A549 (cell line): Measurements from ENCODE around the gene SRGAP3. TPM values are rescaled to one million over a fixed set of nuclear protein-coding genes. Genes with fewer than 3 reads are reported as not detected.

ENCODE experiments used
- ATAC-seq, 2 experiments: fragments of 200-7000 bp in 1 of 2; fragments of >200 bp in 1 of 2; cut with Nextera tagmentation in 1 of 2; cut with Tn5 transposase in 1 of 2; 3 replicates each; pipeline versions ENCODE4 v1.8.0 to v1.9.1; 2018 to 2020; ENCODE audit warnings: mild to moderate bottlenecking in 1 of 2, moderate library complexity in 1 of 2
- CTCF ChIA-PET: fragments of 300-600 bp; sonication (Branson Sonifier 250); formaldehyde crosslinking; extraction: SDS; loops from one replicate; lab custom pipeline; 2021; ENCODE audit warnings: antibody characterized with exemption, inconsistent platforms; lab: Yijun Ruan, JAX
- POLR2A ChIA-PET: fragments of 350-600 bp; formaldehyde crosslinking; extraction: SDS; loops from one replicate; lab custom pipeline; 2021; ENCODE audit warnings: antibody characterized with exemption, inconsistent platforms; lab: Yijun Ruan, JAX
- DNase-seq, 2 experiments: peaks; one replicate each; pipeline versions ENCODE4 v3.0.0 to v3.0.0-alpha.2; 2011 to 2016; ENCODE audit warnings: low read depth in 1 of 2, low spot score in 1 of 2
- FAIRE-seq: peaks from 2 replicates; lab custom pipeline; 2011; peaks lifted over from hg19 to GRCh38; lab: Jason Lieb, UNC
- H3K27ac ChIP-seq, 2 experiments: fragments of >200 bp; sonication (Bioruptor Twin); formaldehyde crosslinking; 3 replicates each; pipeline ENCODE4 v1.5.1; 2016 to 2017
- H3K4me1 ChIP-seq: fragments of >200 bp; sonication (Bioruptor Twin); formaldehyde crosslinking; 3 replicates; pipeline ENCODE4 v1.6.1; 2016
- H3K4me2 ChIP-seq: fragments of >200 bp; sonication (Bioruptor Twin); formaldehyde crosslinking; 3 replicates; pipeline ENCODE4 v1.6.1; 2016
- H3K4me3 ChIP-seq: fragments of >200 bp; sonication (Bioruptor Twin); formaldehyde crosslinking; 3 replicates; pipeline ENCODE4 v1.5.1; 2016
- H3K9me3 ChIP-seq: fragments of >200 bp; sonication (Bioruptor Twin); formaldehyde crosslinking; 3 replicates; pipeline ENCODE4 v1.6.1; 2016
- CBX2 ChIP-seq: fragments of 200-600 bp; sonication (generic); IDR thresholded peaks from 2 replicates; pipeline ENCODE4 v1.6.1; 2016; ENCODE audit warnings: low read depth, mild to moderate bottlenecking, borderline replicate concordance
- CBX8 ChIP-seq: fragments of 200-600 bp; sonication (generic); IDR thresholded peaks from 2 replicates; pipeline ENCODE4 v1.6.1; 2016
- ESRRA ChIP-seq: fragments of 150-350 bp; IDR thresholded peaks from 2 replicates; pipeline ENCODE4 v1.6.1; 2014; ENCODE audit warnings: mild to moderate bottlenecking, low read length, borderline replicate concordance
- FOSL2 ChIP-seq, 2 experiments: fragments of 450-650 bp in 1 of 2; fragments of >200 bp in 1 of 2; sonication (Bioruptor Twin) in 1 of 2; formaldehyde crosslinking; IDR thresholded peaks; 2 replicates each; pipeline versions ENCODE4 v1.5.0 to v1.6.1; 2016 to 2020; ENCODE audit warnings: mild to moderate bottlenecking in 1 of 2, moderate library complexity in 1 of 2
- FOXS1 ChIP-seq: fragments of 250-450 bp; sonication (Bioruptor Pico); IDR thresholded peaks from 2 replicates; pipeline ENCODE4 v1.5.0; 2020; ENCODE audit warnings: mild to moderate bottlenecking, moderate library complexity
- GATA3 ChIP-seq: IDR thresholded peaks from 2 replicates; pipeline ENCODE4 v1.6.1; 2012; ENCODE audit warnings: borderline replicate concordance
- HDAC2 ChIP-seq: fragments of 200-600 bp; sonication (generic); IDR thresholded peaks from 2 replicates; pipeline ENCODE4 v1.6.1; 2016
- PHF8 ChIP-seq: fragments of 200-600 bp; sonication (generic); IDR thresholded peaks from 2 replicates; pipeline ENCODE4 v1.6.1; 2016; ENCODE audit warnings: low read depth, mild to moderate bottlenecking, antibody characterized with exemption, moderate library complexity, borderline replicate concordance
- SREBF2 ChIP-seq: fragments of 450-650 bp; IDR thresholded peaks from 2 replicates; pipeline ENCODE4 v1.6.1; 2014; ENCODE audit warnings: mild to moderate bottlenecking, moderate library complexity
- TP53 ChIP-seq: fragments of 250-450 bp; sonication (Bioruptor Pico); IDR thresholded peaks from 2 replicates; pipeline ENCODE4 v1.5.0; 2021; ENCODE audit warnings: mild to moderate bottlenecking, moderate library complexity
- ZSCAN20 ChIP-seq: fragments of 250-450 bp; sonication (Bioruptor Pico); IDR thresholded peaks from 2 replicates; pipeline ENCODE4 v1.8.0; 2022; ENCODE audit warnings: mild to moderate bottlenecking, moderate library complexity
- WGBS: methylation state at CpG from one replicate; pipeline ENCODE4 v1.1.6; 2017; ENCODE audit errors: missing lambda C conversion rate; 5-methylcytosine and 5-hydroxymethylcytosine counted together
- polyA plus RNA-seq, 4 experiments: library from polyadenylated mRNA; depleted of rRNA in 3 of 4; stranded (reverse); fragments of >200 nt; fragmentation: RNase III in 1 of 4; extraction: RNeasy Plus Mini Kit Qiagen cat#74134 plus additional on column Dnase treatment in 1 of 4; gene quantifications; 2 replicates in 3 of 4; 3 replicates in 1 of 4; pipeline ENCODE4 v1.2.3, GENCODE V29; 2011 to 2017
- TF ChIP-seq, protein P1 (sequence below): fragments of 250-450 bp; sonication (Bioruptor Pico); IDR thresholded peaks from 2 replicates; pipeline ENCODE4 v1.5.0; 2020; ENCODE audit warnings: low read depth, mild to moderate bottlenecking, moderate library complexity
- TF ChIP-seq, protein P2 (sequence below): fragments of 200-600 bp; sonication (generic); IDR thresholded peaks from 2 replicates; pipeline ENCODE4 v1.6.1; 2016; ENCODE audit warnings: antibody characterized with exemption, mild to moderate bottlenecking, moderate library complexity
- TF ChIP-seq, protein P3 (sequence below): IDR thresholded peaks from 2 replicates; pipeline ENCODE4 v1.6.1; 2012
- TF ChIP-seq, protein P4 (sequence below): IDR thresholded peaks from 2 replicates; pipeline ENCODE4 v1.6.1; 2012
- TF ChIP-seq, protein P5 (sequence below): fragments of 250-450 bp; sonication (Bioruptor Pico); IDR thresholded peaks from 2 replicates; pipeline ENCODE4 v1.5.0; 2021; ENCODE audit warnings: mild to moderate bottlenecking, moderate library complexity, borderline replicate concordance

SRGAP3 gene
- polyA plus RNA-seq, 2 of the 4 experiments (the other 2 are of a cell fraction), result 1.6 to 2.5 TPM

DNA sequence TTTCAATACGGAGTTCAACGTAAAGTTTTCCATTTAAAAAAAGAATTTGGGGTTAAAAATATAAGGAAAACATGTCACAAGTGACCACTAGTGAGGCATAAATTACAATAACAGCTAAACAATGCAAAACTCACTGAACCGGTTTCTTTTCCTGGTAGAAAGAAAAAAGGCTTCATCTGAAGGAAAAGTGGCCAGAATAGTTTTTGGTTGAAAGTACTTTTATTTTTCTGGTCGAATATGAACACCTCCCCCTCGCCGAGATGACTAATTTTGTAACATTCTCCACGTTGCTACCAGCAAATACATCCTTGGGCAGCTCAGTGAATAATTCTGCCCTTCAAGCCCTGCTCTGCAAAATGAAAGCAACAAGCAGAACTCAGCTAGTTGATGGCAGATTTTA, 3.9 kb upstream of the SRGAP3 start (continued):
- TF ChIP-seq, protein P1, sequence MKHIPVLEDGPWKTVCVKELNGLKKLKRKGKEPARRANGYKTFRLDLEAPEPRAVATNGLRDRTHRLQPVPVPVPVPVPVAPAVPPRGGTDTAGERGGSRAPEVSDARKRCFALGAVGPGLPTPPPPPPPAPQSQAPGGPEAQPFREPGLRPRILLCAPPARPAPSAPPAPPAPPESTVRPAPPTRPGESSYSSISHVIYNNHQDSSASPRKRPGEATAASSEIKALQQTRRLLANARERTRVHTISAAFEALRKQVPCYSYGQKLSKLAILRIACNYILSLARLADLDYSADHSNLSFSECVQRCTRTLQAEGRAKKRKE (CRISPR knock-in tag), result no peak
- TF ChIP-seq HDAC2, result no peak
- TF ChIP-seq, all 56 proteins: peak for 0

DNA sequence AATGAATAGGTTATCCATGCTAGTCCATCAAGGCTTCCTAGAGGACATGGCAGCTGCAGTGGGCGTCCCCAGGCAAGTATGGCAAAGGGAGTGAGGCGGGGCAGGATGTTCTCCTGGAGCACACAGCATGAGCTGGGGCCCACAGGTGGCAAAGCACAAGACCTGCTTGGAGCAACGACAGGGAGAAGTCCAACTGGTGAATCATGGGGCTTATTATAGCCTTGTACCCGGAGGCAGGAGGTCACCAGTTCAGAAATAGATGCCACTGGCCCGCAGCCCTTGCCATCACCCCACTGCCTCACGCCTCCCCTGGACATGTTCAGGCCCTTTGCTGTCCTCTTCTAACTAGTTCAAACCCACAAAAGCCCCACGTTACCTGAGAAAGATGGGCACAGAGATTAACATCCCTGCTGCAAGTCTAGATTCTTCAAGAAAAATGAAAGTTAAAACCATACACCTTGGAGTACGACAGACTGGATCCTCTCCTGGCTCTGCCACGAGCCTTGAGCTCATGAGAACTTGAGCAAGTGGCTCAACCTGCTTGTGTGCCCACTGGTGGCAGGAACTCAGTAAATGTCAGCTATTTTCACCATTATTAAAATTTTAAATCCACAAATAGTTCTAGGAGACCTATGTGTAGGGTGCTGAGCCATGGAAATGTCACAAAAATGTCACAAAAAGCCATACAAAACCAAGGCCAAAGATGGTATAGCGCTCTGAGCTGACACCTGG, 1.8 kb upstream of the SRGAP3 start:
- FAIRE-seq, result no peak
- no peak overlapping the region for H3K27ac ChIP-seq
- no peak for DNase-seq
- TF ChIP-seq, protein P2, sequence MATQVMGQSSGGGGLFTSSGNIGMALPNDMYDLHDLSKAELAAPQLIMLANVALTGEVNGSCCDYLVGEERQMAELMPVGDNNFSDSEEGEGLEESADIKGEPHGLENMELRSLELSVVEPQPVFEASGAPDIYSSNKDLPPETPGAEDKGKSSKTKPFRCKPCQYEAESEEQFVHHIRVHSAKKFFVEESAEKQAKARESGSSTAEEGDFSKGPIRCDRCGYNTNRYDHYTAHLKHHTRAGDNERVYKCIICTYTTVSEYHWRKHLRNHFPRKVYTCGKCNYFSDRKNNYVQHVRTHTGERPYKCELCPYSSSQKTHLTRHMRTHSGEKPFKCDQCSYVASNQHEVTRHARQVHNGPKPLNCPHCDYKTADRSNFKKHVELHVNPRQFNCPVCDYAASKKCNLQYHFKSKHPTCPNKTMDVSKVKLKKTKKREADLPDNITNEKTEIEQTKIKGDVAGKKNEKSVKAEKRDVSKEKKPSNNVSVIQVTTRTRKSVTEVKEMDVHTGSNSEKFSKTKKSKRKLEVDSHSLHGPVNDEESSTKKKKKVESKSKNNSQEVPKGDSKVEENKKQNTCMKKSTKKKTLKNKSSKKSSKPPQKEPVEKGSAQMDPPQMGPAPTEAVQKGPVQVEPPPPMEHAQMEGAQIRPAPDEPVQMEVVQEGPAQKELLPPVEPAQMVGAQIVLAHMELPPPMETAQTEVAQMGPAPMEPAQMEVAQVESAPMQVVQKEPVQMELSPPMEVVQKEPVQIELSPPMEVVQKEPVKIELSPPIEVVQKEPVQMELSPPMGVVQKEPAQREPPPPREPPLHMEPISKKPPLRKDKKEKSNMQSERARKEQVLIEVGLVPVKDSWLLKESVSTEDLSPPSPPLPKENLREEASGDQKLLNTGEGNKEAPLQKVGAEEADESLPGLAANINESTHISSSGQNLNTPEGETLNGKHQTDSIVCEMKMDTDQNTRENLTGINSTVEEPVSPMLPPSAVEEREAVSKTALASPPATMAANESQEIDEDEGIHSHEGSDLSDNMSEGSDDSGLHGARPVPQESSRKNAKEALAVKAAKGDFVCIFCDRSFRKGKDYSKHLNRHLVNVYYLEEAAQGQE, result no peak
- TF ChIP-seq, protein P3, sequence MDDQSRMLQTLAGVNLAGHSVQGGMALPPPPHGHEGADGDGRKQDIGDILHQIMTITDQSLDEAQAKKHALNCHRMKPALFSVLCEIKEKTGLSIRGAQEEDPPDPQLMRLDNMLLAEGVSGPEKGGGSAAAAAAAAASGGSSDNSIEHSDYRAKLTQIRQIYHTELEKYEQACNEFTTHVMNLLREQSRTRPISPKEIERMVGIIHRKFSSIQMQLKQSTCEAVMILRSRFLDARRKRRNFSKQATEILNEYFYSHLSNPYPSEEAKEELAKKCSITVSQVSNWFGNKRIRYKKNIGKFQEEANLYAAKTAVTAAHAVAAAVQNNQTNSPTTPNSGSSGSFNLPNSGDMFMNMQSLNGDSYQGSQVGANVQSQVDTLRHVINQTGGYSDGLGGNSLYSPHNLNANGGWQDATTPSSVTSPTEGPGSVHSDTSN, result no peak
- TF ChIP-seq, protein P4, sequence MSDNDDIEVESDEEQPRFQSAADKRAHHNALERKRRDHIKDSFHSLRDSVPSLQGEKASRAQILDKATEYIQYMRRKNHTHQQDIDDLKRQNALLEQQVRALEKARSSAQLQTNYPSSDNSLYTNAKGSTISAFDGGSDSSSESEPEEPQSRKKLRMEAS, result no peak
- no peak for TF ChIP-seq CBX8
- no peak for TF ChIP-seq PHF8
- no peak for TF ChIP-seq CBX2
- TF ChIP-seq FOSL2 (IDR thresholded peaks at IDR 0.05), result no peak
- TF ChIP-seq FOSL2 (CRISPR knock-in tag; IDR thresholded peaks at IDR 0.05), result no peak
- TF ChIP-seq GATA3, result no peak
- no peak for TF ChIP-seq FOXS1 (CRISPR knock-in tag)
- no peak for TF ChIP-seq TP53 (CRISPR knock-in tag)
- no peak for TF ChIP-seq SREBF2
- TF ChIP-seq, protein P5, sequence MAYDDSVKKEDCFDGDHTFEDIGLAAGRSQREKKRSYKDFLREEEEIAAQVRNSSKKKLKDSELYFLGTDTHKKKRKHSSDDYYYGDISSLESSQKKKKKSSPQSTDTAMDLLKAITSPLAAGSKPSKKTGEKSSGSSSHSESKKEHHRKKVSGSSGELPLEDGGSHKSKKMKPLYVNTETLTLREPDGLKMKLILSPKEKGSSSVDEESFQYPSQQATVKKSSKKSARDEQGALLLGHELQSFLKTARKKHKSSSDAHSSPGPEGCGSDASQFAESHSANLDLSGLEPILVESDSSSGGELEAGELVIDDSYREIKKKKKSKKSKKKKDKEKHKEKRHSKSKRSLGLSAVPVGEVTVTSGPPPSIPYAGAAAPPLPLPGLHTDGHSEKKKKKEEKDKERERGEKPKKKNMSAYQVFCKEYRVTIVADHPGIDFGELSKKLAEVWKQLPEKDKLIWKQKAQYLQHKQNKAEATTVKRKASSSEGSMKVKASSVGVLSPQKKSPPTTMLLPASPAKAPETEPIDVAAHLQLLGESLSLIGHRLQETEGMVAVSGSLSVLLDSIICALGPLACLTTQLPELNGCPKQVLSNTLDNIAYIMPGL (CRISPR knock-in tag), result no peak
- no peak for TF ChIP-seq ESRRA
- TF ChIP-seq ZSCAN20 (CRISPR knock-in tag), result no peak
- no peak overlapping the region for H3K4me2 ChIP-seq
- peaks cover 5% of the 10 kb centered on the region; the same call in 1 of the 3 replicates for H3K4me1 ChIP-seq
- 57% methylated on average over 9 of the region's 10 CpGs for WGBS
- POLR2A ChIA-PET, result no interaction called here
- H3K4me3 ChIP-seq, result no peak overlapping the region
- CTCF ChIA-PET, result interaction anchor here (1.9 kb wide), 1 partner anchor 10 kb away, joined by 5 read pairs; no protein-coding TSS in a partner anchor
- H3K9me3 ChIP-seq, result no peaks in the 10 kb centered on the region
- ATAC-seq, result no peak
